IPS DF 4.7 (cell line): ENCODE data around the gene MLLT6.

Experiments used
- DNase-seq: peaks from one replicate; pipeline ENCODE4 v3.0.0-alpha.2; 2013; ENCODE audit warnings: low spot score; ENCODE audit errors: extremely low read depth

Gene MLLT6

GRCh38 chr17:38761612-38762011 is 56.5 kb downstream of the MLLT6 start:
- DNase-seq: no peak

DNA sequence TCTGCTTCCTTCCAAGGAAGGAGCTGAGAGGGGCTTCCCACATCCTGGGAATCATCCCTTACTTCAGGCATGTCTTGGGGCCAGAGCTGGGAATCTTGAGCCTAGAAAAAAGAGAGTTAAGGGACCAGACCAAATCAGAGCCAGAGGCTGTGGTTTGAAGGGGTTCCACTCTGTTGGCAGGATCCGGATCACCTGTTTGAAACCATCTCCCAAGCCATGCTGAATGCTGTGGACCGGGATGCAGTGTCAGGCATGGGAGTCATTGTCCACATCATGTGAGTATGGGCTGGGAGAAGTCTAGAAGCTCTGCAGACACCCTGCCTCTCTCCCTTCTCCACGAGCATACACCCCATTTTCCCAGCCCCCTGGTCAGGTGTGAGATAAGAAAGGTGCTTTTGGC is 57.2 kb downstream of the MLLT6 start:
- DNase-seq: no peak

GRCh38 chr17:38766341-38766740 is 61.3 kb downstream of the MLLT6 start:
- DNase-seq: no peak

GRCh38 chr17:38768417-38768816 is 63.3 kb downstream of the MLLT6 start:
- no peak for DNase-seq

- no peak for DNase-seq
Measured at GRCh38 chr17:38773258-38773657, 68.2 kb downstream of the MLLT6 start.

- DNase-seq: no peak
Measured at GRCh38 chr17:38777641-38778250, 72.7 kb downstream of the MLLT6 start.
